HepG2 (cell line): Measurements from ENCODE around the gene DYTN. TPM values are rescaled to one million over a fixed set of nuclear protein-coding genes. Genes with fewer than 3 reads are reported as not detected.
A peak's percentile ranks its signal among the peaks of the same experiment; 100 is the strongest.

Source experiments
- ATF5 ChIP-seq: sonication (generic); formaldehyde crosslinking; IDR thresholded peaks from 2 replicates; pipeline ENCODE4 v1.4.0; 2020; ENCODE audit warnings: mild to moderate bottlenecking, low read depth, missing genetic modification reagents
- DNMT3B ChIP-seq: conservative IDR thresholded peaks from 2 replicates; pipeline ENCODE4 v1.6.1; 2016; ENCODE audit warnings: missing biosample characterization, control low read depth
- ELF3 ChIP-seq: IDR thresholded peaks from 2 replicates; pipeline ENCODE4 v1.6.1; 2016; ENCODE audit warnings: missing genetic modification reagents, missing compliant biosample characterization
- FOXP1 ChIP-seq, 2 experiments: fragments of 450-650 bp in 1 of 2; IDR thresholded peaks; 2 replicates each; pipeline ENCODE4 v1.6.1; 2017 to 2018; ENCODE audit warnings: antibody characterized with exemption in 1 of 2
- HNRNPK ChIP-seq: fragments of 200-400 bp; formaldehyde crosslinking; IDR thresholded peaks from 2 replicates; pipeline ENCODE4 v1.6.1; 2018; ENCODE audit warnings: low read length, low read depth, moderate library complexity, mild to moderate bottlenecking; ENCODE audit not compliant: poor library complexity, severe bottlenecking
- HOMEZ ChIP-seq: IDR thresholded peaks from 2 replicates; pipeline ENCODE4 v1.6.1; 2016; ENCODE audit warnings: low read depth
- JUNB ChIP-seq: sonication (generic); formaldehyde crosslinking; IDR thresholded peaks from 2 replicates; pipeline ENCODE4 v1.8.0; 2022; ENCODE audit warnings: missing genetic modification reagents, mild to moderate bottlenecking, borderline replicate concordance
- KLF13 ChIP-seq: sonication (generic); formaldehyde crosslinking; IDR thresholded peaks from 2 replicates; pipeline ENCODE4 v1.4.0; 2020; ENCODE audit warnings: mild to moderate bottlenecking, missing genetic modification reagents
- MAFF ChIP-seq: IDR thresholded peaks from 2 replicates; pipeline ENCODE4 v1.6.1; 2011; ENCODE audit warnings: low read depth, low read length, improper control_type of control experiment
- MEIS2 ChIP-seq: sonication (generic); formaldehyde crosslinking; IDR thresholded peaks from 2 replicates; pipeline ENCODE4 v1.9.0; 2021; ENCODE audit warnings: mild to moderate bottlenecking, missing genetic modification reagents
- MIXL1 ChIP-seq: IDR thresholded peaks from 2 replicates; pipeline ENCODE4 v1.6.1; 2016
- NCOA2 ChIP-seq: sonication (generic); formaldehyde crosslinking; IDR thresholded peaks from 2 replicates; pipeline ENCODE4 v1.8.0; 2022; ENCODE audit warnings: inconsistent platforms
- PHF5A ChIP-seq: IDR thresholded peaks from one replicate; pipeline ENCODE4 v1.6.1; 2018; ENCODE audit warnings: low read depth, missing genetic modification reagents; ENCODE audit not compliant: unreplicated experiment
- SNAPC5 ChIP-seq: sonication (generic); formaldehyde crosslinking; IDR thresholded peaks from 2 replicates; pipeline ENCODE4 v1.8.1; 2023; ENCODE audit warnings: mild to moderate bottlenecking, missing genetic modification reagents, borderline replicate concordance
- SP2 ChIP-seq: sonication (generic); formaldehyde crosslinking; IDR thresholded peaks from 2 replicates; pipeline ENCODE4 v1.5.1; 2020; ENCODE audit warnings: mild to moderate bottlenecking, missing genetic modification reagents
- SP4 ChIP-seq: sonication (generic); formaldehyde crosslinking; IDR thresholded peaks from 2 replicates; pipeline ENCODE4 v1.8.1; 2023; ENCODE audit warnings: mild to moderate bottlenecking, missing genetic modification reagents
- SPEN ChIP-seq: sonication (generic); formaldehyde crosslinking; IDR thresholded peaks from 2 replicates; pipeline ENCODE4 v1.5.1; 2020; ENCODE audit warnings: low read depth, mild to moderate bottlenecking, missing genetic modification reagents
- ZFX ChIP-seq: sonication (generic); formaldehyde crosslinking; IDR thresholded peaks from 2 replicates; pipeline ENCODE4 v1.4.0; 2020; ENCODE audit warnings: mild to moderate bottlenecking, low read depth, missing genetic modification reagents, moderate library complexity
- ZKSCAN1 ChIP-seq: fragments of 150-350 bp; IDR thresholded peaks from 2 replicates; pipeline ENCODE4 v1.6.1; 2014; ENCODE audit warnings: low read length
- ZMYM4 ChIP-seq: sonication (generic); formaldehyde crosslinking; IDR thresholded peaks from 2 replicates; pipeline ENCODE4 v1.8.1; 2023; ENCODE audit warnings: mild to moderate bottlenecking, missing genetic modification reagents
- ZNF484 ChIP-seq: sonication (generic); formaldehyde crosslinking; IDR thresholded peaks from 2 replicates; pipeline ENCODE4 v1.5.1; 2020; ENCODE audit warnings: mild to moderate bottlenecking, low read depth, missing genetic modification reagents, borderline replicate concordance
- ZNF629 ChIP-seq: sonication (generic); formaldehyde crosslinking; conservative IDR thresholded peaks from 2 replicates; pipeline ENCODE4 v1.5.0; 2020; ENCODE audit warnings: missing genetic modification reagents
- ZSCAN5A ChIP-seq: sonication (generic); formaldehyde crosslinking; IDR thresholded peaks from 2 replicates; pipeline ENCODE4 v1.8.0; 2022; ENCODE audit warnings: mild to moderate bottlenecking, missing genetic modification reagents, borderline replicate concordance
- ZUFSP ChIP-seq: sonication (generic); formaldehyde crosslinking; IDR thresholded peaks from 2 replicates; pipeline ENCODE4 v1.9.0; 2021; ENCODE audit warnings: missing genetic modification reagents, mild to moderate bottlenecking, borderline replicate concordance
- polyA plus RNA-seq, 8 experiments: library from polyadenylated mRNA; depleted of rRNA in 3 of 8; stranded (reverse) in 7 of 8; unstranded in 1 of 8; fragments of >200 nt; fragmentation: Illumina TruSeq in 4 of 8; extraction: Trizol in 4 of 8; gene quantifications; 2 replicates each; pipeline versions ENCODE4 v1.2.1 to v1.2.3, GENCODE V29; 2011 to 2016; ENCODE audit warnings: low read depth in 4 of 8, missing spikeins in 1 of 8, mixed read lengths in 1 of 8; ENCODE audit not compliant: insufficient read depth in 1 of 8
- total RNA-seq, 5 experiments: library from RNA; depleted of rRNA; stranded (reverse); fragments of >200 nt; fragmentation: Illumina TruSeq; extraction: Trizol; gene quantifications; 2 replicates each; pipeline ENCODE4 v1.2.3, GENCODE V29; 2016; ENCODE audit warnings: low read depth in 1 of 5

Gene DYTN
- total and polyA plus RNA-seq, 2 of the 13 experiments (the other 11 are each of a cell fraction or from before 2014, with no cell fraction given), result not detected

- TF ChIP-seq HOMEZ (CRISPR knock-in tag) (no peak), MEIS2 (CRISPR knock-in tag) (no peak), ZKSCAN1 (no peak), ZUFSP (no peak), ZNF484 (CRISPR knock-in tag) (no peak), ZMYM4 (CRISPR knock-in tag) (no peak), SNAPC5 (CRISPR knock-in tag) (no peak), NCOA2 (CRISPR knock-in tag) (no peak), MIXL1 (0 out of 2 replicates have a peak, but pooled peaks have one; percentile 29), ZNF629 (no peak), HNRNPK (no peak), SP2 (CRISPR knock-in tag) (no peak), KLF13 (CRISPR knock-in tag) (no peak), PHF5A (CRISPR knock-in tag) (no peak), SP4 (no peak), SPEN (no peak), ZFX (CRISPR knock-in tag) (peak; percentile 21; the same call in 1 of the 2 replicates), FOXP1 (IDR thresholded peaks at IDR 0.05) (no peak), FOXP1 (CRISPR knock-in tag; IDR thresholded peaks at IDR 0.05) (no peak), ZSCAN5A (no peak), JUNB (CRISPR knock-in tag) (no peak), DNMT3B (CRISPR knock-in tag) (no peak), MAFF (no peak), ATF5 (CRISPR knock-in tag) (no peak), ELF3 (CRISPR knock-in tag) (no peak)
Observed at GRCh38 chr2:206693399-206694137, 24.6 kb downstream of the DYTN start (continued).
